ENCODE measurements around the gene DOHH. TPM values are rescaled to one million over a fixed set of nuclear protein-coding genes. Genes with fewer than 3 reads are reported as not detected.

The DOHH gene
- total and polyA plus RNA-seq, 2 donors (not counting 3 experiments of a cell fraction or from before 2014, with no cell fraction given), result 8.7 to 15.2 TPM

GRCh38 chr19:3528080-3528479 lies 27.6 kb upstream of the DOHH start:
- dilution Hi-C loops (cut with MboI; ENCODE audit: extremely low pct_ligation_motif_present, low sequenced_read_pairs), result no loop called here
- H3K79me2 ChIP-seq (ENCODE audit: control insufficient read depth, insufficient read depth, low read length), result no peaks in the 10 kb centered on the region
- intact Hi-C loops (cut with micrococcal nuclease), result no loop called here
- BruUV-seq (replicated peaks), result no TSS peak
- no peak overlapping the region for H3K4me3 ChIP-seq (replicated peaks in 1 of 3; ENCODE audit: insufficient read depth in 1 of 3, low read depth in 1 of 3, low read length in 3 of 3)
- no peaks in the 10 kb centered on the region for H3K9me1 ChIP-seq (replicated peaks; ENCODE audit: control insufficient read depth, extremely low read depth, insufficient read depth, low read length)
- H3K36me3 ChIP-seq (ENCODE audit: control insufficient read depth in 2 of 2, extremely low read depth in 1 of 2, insufficient read depth in 2 of 2, low read length in 2 of 2), result peaks cover 9 to 59% of the 10 kb centered on the region in 2 experiments
- H3K4me2 ChIP-seq (ENCODE audit: insufficient read depth, low read length), result no peak overlapping the region
- H2AFZ ChIP-seq (ENCODE audit: low read depth, low read length), result no peak overlapping the region
- ChIA-PET POLR2A (no interaction called here), CTCF (interaction anchor here (0.9 kb wide), 1 partner anchor 17 kb away, joined by 3 read pairs; no protein-coding TSS in a partner anchor)
- H3K27ac ChIP-seq (ENCODE audit: insufficient read depth, low read depth, low read length), result no peak overlapping the region
- no peaks in the 10 kb centered on the region for H3K27me3 ChIP-seq (ENCODE audit: control insufficient read depth in 2 of 2, insufficient read depth in 2 of 2, low read length in 2 of 2)
- no peak overlapping the region for H3K9ac ChIP-seq (replicated peaks; ENCODE audit: extremely low read depth, insufficient read depth, low read length)
- no peak for TF ChIP-seq MAX (IDR thresholded peaks at IDR 0.05; ENCODE audit: insufficient read depth, insufficient read length)
- no peaks in the 10 kb centered on the region for H3K9me3 ChIP-seq (replicated peaks; ENCODE audit: control insufficient read depth, insufficient read depth, low read length)
- no peaks in the 10 kb centered on the region for H4K20me1 ChIP-seq (replicated peaks; ENCODE audit: control insufficient read depth, extremely low read depth, insufficient read depth, low read length)
- no peaks in the 10 kb centered on the region for H3K4me1 ChIP-seq (ENCODE audit: control insufficient read depth, extremely low read depth, insufficient read depth, low read length)
- DNase-seq (ENCODE audit: low read depth, low spot score), result no peak
- no peak for FAIRE-seq

GRCh38 chr19:3527238-3527910 lies 26.9 kb upstream of the DOHH start:
- H3K9ac ChIP-seq (replicated peaks; ENCODE audit: extremely low read depth, insufficient read depth, low read length), result no peak overlapping the region
- no peak overlapping the region for H3K27ac ChIP-seq (ENCODE audit: insufficient read depth, low read depth, low read length)
- H4K20me1 ChIP-seq (replicated peaks; ENCODE audit: control insufficient read depth, extremely low read depth, insufficient read depth, low read length), result no peaks in the 10 kb centered on the region
- H3K36me3 ChIP-seq (ENCODE audit: control insufficient read depth in 2 of 2, extremely low read depth in 1 of 2, insufficient read depth in 2 of 2, low read length in 2 of 2), result peaks cover 7 to 54% of the 10 kb centered on the region in 2 experiments
- H3K9me1 ChIP-seq (replicated peaks; ENCODE audit: control insufficient read depth, extremely low read depth, insufficient read depth, low read length), result no peaks in the 10 kb centered on the region
- H3K79me2 ChIP-seq (ENCODE audit: control insufficient read depth, insufficient read depth, low read length), result peaks cover under 1% of the 10 kb centered on the region
- no peaks in the 10 kb centered on the region for H3K27me3 ChIP-seq (ENCODE audit: control insufficient read depth in 2 of 2, insufficient read depth in 2 of 2, low read length in 2 of 2)
- dilution Hi-C loops (cut with MboI; ENCODE audit: extremely low pct_ligation_motif_present, low sequenced_read_pairs), result no loop called here
- intact Hi-C loops (cut with micrococcal nuclease), result no loop called here
- H2AFZ ChIP-seq (ENCODE audit: low read depth, low read length), result no peak overlapping the region
- ChIA-PET POLR2A (no interaction called here), CTCF (interaction anchor here (1.0 to 1.4 kb wide), 2 partner anchors 17 to 96 kb away, joined by 3 to 5 read pairs; no protein-coding TSS in a partner anchor)
- no peaks in the 10 kb centered on the region for H3K4me1 ChIP-seq (ENCODE audit: control insufficient read depth, extremely low read depth, insufficient read depth, low read length)
- no peak overlapping the region for H3K4me3 ChIP-seq (replicated peaks in 1 of 3; ENCODE audit: insufficient read depth in 1 of 3, low read depth in 1 of 3, low read length in 3 of 3)
- FAIRE-seq, result no peak
- H3K4me2 ChIP-seq (ENCODE audit: insufficient read depth, low read length), result no peak overlapping the region
- BruUV-seq (replicated peaks), result no TSS peak
- no peak for DNase-seq (ENCODE audit: low read depth, low spot score)
- TF ChIP-seq POLR2A (IDR thresholded peaks at IDR 0.05; ENCODE audit: low read depth, low read length), result no peak
- TF ChIP-seq FOS (IDR thresholded peaks at IDR 0.05; ENCODE audit: borderline replicate concordance, insufficient read depth, low read length), result no peak
- TF ChIP-seq POLR2AphosphoS5 (IDR thresholded peaks at IDR 0.05; ENCODE audit: insufficient read depth, low read depth, low read length), result no peak
- no peak for TF ChIP-seq JUN (IDR thresholded peaks at IDR 0.05; ENCODE audit: borderline replicate concordance, insufficient read depth, insufficient read length, low read depth)
- no peak for TF ChIP-seq EZH2 (IDR thresholded peaks at IDR 0.05; ENCODE audit: borderline replicate concordance, low read depth, low read length, severe bottlenecking)
- no peak for TF ChIP-seq MAX (IDR thresholded peaks at IDR 0.05; ENCODE audit: insufficient read depth, insufficient read length)
- no peak for TF ChIP-seq GATA2 (IDR thresholded peaks at IDR 0.05; ENCODE audit: insufficient read depth, insufficient read length, low read depth, low read length)
- no peak for TF ChIP-seq MYC (IDR thresholded peaks at IDR 0.05; ENCODE audit: low read depth, low read length)
- TF ChIP-seq CTCF (IDR thresholded peaks at IDR 0.05; ENCODE audit: extremely low read depth in 1 of 2, insufficient read depth in 1 of 2, low read depth in 1 of 2, low read length in 2 of 2), result no peak
- H3K9me3 ChIP-seq (replicated peaks; ENCODE audit: control insufficient read depth, insufficient read depth, low read length), result no peaks in the 10 kb centered on the region

All from endothelial cell of umbilical vein (primary cell).